Omental fat pad (tissue), 4 donors: ENCODE data around the gene SNX30. TPM values are rescaled to one million over a fixed set of nuclear protein-coding genes. Genes with fewer than 3 reads are reported as not detected.

Experiments used
- ATAC-seq: fragments of 150-250 bp; one replicate; pipeline ENCODE4 v1.9.1; 2016; ENCODE audit warnings: mild to moderate bottlenecking, moderate library complexity; ENCODE audit not compliant: low FRiP score
- DNase-seq: peaks from one replicate; pipeline ENCODE4 v3.0.0-alpha.2; 2019; ENCODE audit warnings: low spot score
- CTCF ChIP-seq, 3 donors: fragments of 450-650 bp; IDR thresholded peaks; one replicate each; pipeline ENCODE4 v1.5.1; 2016 to 2017; ENCODE audit warnings: antibody characterized with exemption in 3 of 3, mild to moderate bottlenecking in 3 of 3, moderate library complexity in 2 of 3
- total RNA-seq, 4 donors: library from RNA; depleted of rRNA; stranded (reverse); fragments of >200 nt; gene quantifications; one replicate each; pipeline ENCODE4 v1.1.0, GENCODE V29; 2016

Gene SNX30
- total RNA-seq, 4 donors from 2014 or later: 8.9 to 27.5 (median 11.6) TPM

GRCh38 chr9:112752334-112753125, 2.0 kb downstream of the SNX30 start:
- DNase-seq (no peak), ATAC-seq (no peak)
- no peak for TF ChIP-seq CTCF (IDR thresholded peaks at IDR 0.05)

GRCh38 chr9:112753725-112754124, 3.2 kb downstream of the SNX30 start:
- TF ChIP-seq CTCF (IDR thresholded peaks at IDR 0.05): no peak
- peak; percentile 43 for ATAC-seq
- no peak for DNase-seq

DNA sequence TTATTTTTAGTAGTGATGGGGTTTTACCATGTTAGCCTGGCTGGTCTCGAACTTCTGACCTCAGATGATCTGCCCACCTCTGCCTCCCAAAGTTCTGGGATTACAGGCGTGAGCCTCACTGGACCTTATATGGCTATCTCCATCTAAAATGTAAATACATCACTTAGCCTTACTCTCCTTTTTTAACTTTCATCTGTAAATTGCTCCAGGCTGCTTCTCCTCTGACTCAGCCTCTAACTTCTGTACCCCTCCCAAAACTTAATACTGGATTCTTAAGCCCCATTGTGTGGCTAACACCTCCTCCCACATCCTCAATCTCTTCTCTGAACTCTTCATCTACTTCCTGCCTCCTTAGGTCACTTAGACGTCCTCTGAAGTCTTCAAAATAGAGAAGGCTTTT, 4.0 kb downstream of the SNX30 start:
- no peak for DNase-seq
- ATAC-seq: no peak
- no peak for TF ChIP-seq CTCF (IDR thresholded peaks at IDR 0.05)

DNA sequence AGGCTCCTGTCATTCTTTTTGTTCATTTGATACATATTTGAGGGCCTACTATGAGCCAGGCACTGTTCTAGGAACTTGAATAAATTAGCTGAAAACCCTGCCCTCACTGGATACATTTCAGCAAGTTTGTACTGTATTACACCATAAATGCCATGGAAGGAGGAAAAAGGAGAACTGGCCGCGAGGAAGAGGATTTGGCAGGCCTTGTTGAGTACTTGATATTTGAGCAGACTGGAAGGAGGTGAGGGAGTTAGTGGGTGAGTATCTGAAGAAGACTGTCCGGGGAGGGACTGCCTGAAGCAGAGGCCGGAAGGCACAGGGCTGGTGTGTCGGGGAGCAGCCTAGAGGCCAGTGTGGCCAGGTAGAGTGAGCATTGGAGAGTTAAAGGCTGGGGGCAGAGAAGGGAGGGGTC, 4.5 kb downstream of the SNX30 start:
- DNase-seq (no peak), ATAC-seq (no peak)
- TF ChIP-seq CTCF (IDR thresholded peaks at IDR 0.05): no peak

DNA sequence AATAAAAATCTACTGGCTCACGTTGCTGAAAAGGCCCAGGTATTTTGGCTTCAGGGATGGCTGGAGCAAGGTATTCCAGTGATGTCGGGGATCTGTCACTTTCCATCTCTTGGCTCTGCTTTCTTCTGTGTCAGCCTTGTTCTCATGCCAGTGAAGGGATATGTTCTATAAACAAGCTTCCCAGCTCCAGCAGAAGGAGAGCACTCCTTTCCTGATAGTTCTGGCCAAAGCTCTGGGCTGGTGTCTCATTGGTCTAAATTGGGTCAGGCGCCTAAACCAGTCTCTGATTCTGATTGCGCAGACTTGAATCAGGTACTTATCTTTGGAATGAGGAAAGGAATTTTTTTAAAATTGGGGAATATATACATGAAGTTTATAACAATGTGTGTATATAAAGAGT, 5.1 kb downstream of the SNX30 start:
- no peak for DNase-seq

DNA sequence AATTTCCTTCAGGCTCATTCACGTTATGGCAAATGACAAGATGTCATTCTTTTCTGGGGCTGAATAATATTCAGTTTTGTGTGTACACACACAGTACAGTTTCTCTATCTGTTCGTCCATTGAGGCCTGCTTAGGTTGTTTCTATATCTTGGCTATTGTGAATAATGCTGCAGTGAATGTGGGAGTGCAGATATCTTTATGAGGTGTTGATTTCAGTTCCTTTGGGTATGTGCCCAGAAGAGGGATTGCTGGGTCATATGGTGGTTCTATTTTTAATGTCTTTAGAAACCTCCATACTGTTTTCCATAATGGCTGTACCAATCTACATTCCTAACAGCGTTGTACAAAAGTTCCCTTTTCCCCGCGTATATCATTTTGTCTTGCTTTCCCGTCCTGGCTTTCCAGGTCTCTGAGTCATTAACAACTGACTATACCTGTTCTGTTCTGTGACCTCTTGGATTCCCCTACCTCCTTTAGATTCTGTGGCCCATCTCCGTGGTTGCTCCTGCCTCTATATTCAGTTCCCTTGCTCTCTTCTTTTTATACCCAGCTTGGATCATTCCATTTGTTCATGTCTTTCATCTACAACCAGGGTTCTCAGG, 6.8 kb downstream of the SNX30 start:
- ATAC-seq (no peak), DNase-seq (no peak)
- no peak for TF ChIP-seq CTCF (IDR thresholded peaks at IDR 0.05)

More for the DNA sequence above, 5.1 kb downstream of the SNX30 start:
- no peak for TF ChIP-seq CTCF (IDR thresholded peaks at IDR 0.05)
- ATAC-seq: no peak

DNA sequence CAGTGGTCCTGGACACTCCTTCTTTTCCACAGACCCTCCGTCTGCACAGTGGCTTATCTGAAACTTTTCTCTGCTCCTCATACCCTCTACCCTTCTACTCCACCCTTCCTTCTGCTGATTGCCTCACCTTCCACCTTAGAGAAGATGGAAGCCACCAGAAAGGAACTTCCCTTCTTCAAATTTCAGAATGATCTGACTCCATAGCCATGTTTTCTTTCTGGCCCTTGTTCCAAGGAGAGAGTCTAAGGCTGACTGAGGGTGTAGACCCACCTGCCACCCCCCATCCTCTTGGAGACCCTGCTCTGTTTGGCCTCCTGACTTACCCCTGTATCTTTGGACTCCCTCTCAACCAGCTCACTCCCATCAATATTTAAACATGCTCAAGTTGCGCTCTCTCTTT, 7.4 kb downstream of the SNX30 start:
- ATAC-seq: no peak
- TF ChIP-seq CTCF (IDR thresholded peaks at IDR 0.05): no peak
- DNase-seq: no peak
